ENCODE measurements around the gene SPOCK1. TPM values are rescaled to one million over a fixed set of nuclear protein-coding genes. Genes with fewer than 3 reads are reported as not detected.

The SPOCK1 gene
- total and polyA plus RNA-seq, 9 of the 15 experiments (the other 6 are each of a cell fraction or from before 2014, with no cell fraction given) = 0.01 to 0.35 (median 0.04) TPM; not detected in 6

- in situ Hi-C loops (cut with MboI) = no loop called here
- DNase-seq (ENCODE audit: extremely low read depth in 1 of 4, low spot score in 3 of 4) (no peak), ATAC-seq (no peak), FAIRE-seq (no peak)
- Histone ChIP-seq H3K4me3 (no peak overlapping the region), H3K27me3 (ENCODE audit: control insufficient read depth in 2 of 2, insufficient read depth in 2 of 2, low read length in 2 of 2) (peaks cover 1 to 13% of the 10 kb centered on the region in 2 experiments; a peak in 3 of 5 replicates), H3K9ac (ENCODE audit: insufficient read depth in 1 of 2, low read depth in 2 of 2, low read length in 2 of 2) (no peak overlapping the region), H3K9me1 (ENCODE audit: control insufficient read depth, insufficient read depth, low read length) (no peaks in the 10 kb centered on the region), H4K20me1 (replicated peaks; ENCODE audit: control insufficient read depth, insufficient read depth, low read length) (no peaks in the 10 kb centered on the region; the same call in 1 of the 2 replicates), H3K79me2 (ENCODE audit: control insufficient read depth, insufficient read depth, low read length) (no peaks in the 10 kb centered on the region), H3K9me3 (replicated peaks; ENCODE audit: control insufficient read depth, insufficient read depth, low read depth, low read length) (no peaks in the 10 kb centered on the region), H3K4me2 (ENCODE audit: insufficient read depth, low read length) (no peak overlapping the region), H2AFZ (ENCODE audit: low read depth, low read length) (no peak overlapping the region), H3K4me1 (replicated peaks in 1 of 2; ENCODE audit: control insufficient read depth in 2 of 2, insufficient read depth in 2 of 2, low read length in 2 of 2) (no peaks in the 10 kb centered on the region), H3K36me3 (ENCODE audit: control insufficient read depth, insufficient read depth, low read length) (no peaks in the 10 kb centered on the region), H3K27ac (ENCODE audit: extremely low read depth, low read depth, low read length) (no peak overlapping the region)
- 0% methylated on average over 2 of the region's 2 CpGs for WGBS (ENCODE audit: insufficient coverage, low coverage, missing lambda C conversion rate)
- no TSS peak for BruUV-seq (replicated peaks)
- ChIA-PET CTCF (ENCODE audit: low intra/inter-chr PET ratio) (no interaction called here), POLR2A (no interaction called here)
- TF ChIP-seq, protein P1, sequence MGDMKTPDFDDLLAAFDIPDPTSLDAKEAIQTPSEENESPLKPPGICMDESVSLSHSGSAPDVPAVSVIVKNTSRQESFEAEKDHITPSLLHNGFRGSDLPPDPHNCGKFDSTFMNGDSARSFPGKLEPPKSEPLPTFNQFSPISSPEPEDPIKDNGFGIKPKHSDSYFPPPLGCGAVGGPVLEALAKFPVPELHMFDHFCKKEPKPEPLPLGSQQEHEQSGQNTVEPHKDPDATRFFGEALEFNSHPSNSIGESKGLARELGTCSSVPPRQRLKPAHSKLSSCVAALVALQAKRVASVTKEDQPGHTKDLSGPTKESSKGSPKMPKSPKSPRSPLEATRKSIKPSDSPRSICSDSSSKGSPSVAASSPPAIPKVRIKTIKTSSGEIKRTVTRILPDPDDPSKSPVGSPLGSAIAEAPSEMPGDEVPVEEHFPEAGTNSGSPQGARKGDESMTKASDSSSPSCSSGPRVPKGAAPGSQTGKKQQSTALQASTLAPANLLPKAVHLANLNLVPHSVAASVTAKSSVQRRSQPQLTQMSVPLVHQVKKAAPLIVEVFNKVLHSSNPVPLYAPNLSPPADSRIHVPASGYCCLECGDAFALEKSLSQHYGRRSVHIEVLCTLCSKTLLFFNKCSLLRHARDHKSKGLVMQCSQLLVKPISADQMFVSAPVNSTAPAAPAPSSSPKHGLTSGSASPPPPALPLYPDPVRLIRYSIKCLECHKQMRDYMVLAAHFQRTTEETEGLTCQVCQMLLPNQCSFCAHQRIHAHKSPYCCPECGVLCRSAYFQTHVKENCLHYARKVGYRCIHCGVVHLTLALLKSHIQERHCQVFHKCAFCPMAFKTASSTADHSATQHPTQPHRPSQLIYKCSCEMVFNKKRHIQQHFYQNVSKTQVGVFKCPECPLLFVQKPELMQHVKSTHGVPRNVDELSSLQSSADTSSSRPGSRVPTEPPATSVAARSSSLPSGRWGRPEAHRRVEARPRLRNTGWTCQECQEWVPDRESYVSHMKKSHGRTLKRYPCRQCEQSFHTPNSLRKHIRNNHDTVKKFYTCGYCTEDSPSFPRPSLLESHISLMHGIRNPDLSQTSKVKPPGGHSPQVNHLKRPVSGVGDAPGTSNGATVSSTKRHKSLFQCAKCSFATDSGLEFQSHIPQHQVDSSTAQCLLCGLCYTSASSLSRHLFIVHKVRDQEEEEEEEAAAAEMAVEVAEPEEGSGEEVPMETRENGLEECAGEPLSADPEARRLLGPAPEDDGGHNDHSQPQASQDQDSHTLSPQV (IDR thresholded peaks at IDR 0.05) = no peak
- no peak for TF ChIP-seq PURB (CRISPR knock-in tag; IDR thresholded peaks at IDR 0.05; ENCODE audit: low read depth)
- TF ChIP-seq NUFIP1 (IDR thresholded peaks at IDR 0.05; ENCODE audit: partially characterized antibody) = no peak
- TF ChIP-seq, protein P2, sequence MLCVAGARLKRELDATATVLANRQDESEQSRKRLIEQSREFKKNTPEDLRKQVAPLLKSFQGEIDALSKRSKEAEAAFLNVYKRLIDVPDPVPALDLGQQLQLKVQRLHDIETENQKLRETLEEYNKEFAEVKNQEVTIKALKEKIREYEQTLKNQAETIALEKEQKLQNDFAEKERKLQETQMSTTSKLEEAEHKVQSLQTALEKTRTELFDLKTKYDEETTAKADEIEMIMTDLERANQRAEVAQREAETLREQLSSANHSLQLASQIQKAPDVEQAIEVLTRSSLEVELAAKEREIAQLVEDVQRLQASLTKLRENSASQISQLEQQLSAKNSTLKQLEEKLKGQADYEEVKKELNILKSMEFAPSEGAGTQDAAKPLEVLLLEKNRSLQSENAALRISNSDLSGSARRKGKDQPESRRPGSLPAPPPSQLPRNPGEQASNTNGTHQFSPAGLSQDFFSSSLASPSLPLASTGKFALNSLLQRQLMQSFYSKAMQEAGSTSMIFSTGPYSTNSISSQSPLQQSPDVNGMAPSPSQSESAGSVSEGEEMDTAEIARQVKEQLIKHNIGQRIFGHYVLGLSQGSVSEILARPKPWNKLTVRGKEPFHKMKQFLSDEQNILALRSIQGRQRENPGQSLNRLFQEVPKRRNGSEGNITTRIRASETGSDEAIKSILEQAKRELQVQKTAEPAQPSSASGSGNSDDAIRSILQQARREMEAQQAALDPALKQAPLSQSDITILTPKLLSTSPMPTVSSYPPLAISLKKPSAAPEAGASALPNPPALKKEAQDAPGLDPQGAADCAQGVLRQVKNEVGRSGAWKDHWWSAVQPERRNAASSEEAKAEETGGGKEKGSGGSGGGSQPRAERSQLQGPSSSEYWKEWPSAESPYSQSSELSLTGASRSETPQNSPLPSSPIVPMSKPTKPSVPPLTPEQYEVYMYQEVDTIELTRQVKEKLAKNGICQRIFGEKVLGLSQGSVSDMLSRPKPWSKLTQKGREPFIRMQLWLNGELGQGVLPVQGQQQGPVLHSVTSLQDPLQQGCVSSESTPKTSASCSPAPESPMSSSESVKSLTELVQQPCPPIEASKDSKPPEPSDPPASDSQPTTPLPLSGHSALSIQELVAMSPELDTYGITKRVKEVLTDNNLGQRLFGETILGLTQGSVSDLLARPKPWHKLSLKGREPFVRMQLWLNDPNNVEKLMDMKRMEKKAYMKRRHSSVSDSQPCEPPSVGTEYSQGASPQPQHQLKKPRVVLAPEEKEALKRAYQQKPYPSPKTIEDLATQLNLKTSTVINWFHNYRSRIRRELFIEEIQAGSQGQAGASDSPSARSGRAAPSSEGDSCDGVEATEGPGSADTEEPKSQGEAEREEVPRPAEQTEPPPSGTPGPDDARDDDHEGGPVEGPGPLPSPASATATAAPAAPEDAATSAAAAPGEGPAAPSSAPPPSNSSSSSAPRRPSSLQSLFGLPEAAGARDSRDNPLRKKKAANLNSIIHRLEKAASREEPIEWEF (CRISPR knock-in tag; IDR thresholded peaks at IDR 0.05) = no peak
- TF ChIP-seq KDM1A (IDR thresholded peaks at IDR 0.05) = no peak
- TF ChIP-seq ZNF785 (CRISPR knock-in tag; IDR thresholded peaks at IDR 0.05) = no peak
- TF ChIP-seq PHF20 (IDR thresholded peaks at IDR 0.05; ENCODE audit: partially characterized antibody) = no peak
- no peak for TF ChIP-seq ZMIZ1 (IDR thresholded peaks at IDR 0.05; ENCODE audit: low read depth in 2 of 2, low read length in 2 of 2)
- TF ChIP-seq ZNF780A (CRISPR knock-in tag; IDR thresholded peaks at IDR 0.05) = no peak
- intact Hi-C loops (cut with micrococcal nuclease) = no loop called here
Measured at GRCh38 chr5:137287569-137287968, 211.6 kb downstream of the SPOCK1 start.
